ENCODE results near the gene ACHE. TPM values are rescaled to one million over a fixed set of nuclear protein-coding genes. Genes with fewer than 3 reads are reported as not detected.

The ACHE gene
- total and polyA plus RNA-seq, 4 donors = 0.15 to 17.6 (median 0.21) TPM

DNA sequence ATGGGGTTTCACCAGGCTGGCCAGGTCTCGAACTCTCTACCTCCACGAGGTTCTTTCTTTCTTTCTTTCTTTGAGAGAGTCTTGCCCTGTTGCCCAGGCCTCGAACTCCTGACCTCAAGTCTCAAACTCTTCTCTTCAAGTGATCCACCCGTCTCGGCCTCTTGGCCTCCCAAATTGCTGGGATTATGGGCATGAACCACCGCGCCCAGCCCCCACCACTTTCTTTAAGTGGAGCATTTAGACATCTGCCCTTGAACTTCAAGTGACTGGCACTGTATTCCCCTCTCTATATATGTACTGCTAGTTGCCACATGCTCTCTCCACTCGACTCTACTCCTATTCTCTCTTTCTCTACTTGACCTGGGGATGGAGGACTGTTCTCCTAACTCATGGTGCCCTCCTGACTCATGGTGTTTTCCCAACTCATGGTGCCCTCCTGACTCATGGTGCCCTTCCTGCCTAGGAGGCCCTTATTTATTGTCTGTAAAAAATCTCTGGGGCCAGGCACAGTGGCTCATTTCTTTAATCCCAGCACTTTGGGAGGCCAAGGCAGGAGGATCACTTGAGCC is 19.3 kb upstream of the ACHE start:
- Histone ChIP-seq H3K36me3 (ENCODE audit: control insufficient read depth in 4 of 4, insufficient read depth in 3 of 4, low read depth in 1 of 4, low read length in 3 of 4) (no peaks in the 10 kb centered on the region), H3K9me3 (ENCODE audit: control insufficient read depth in 4 of 4, low read length in 3 of 4) (no peaks in the 10 kb centered on the region), H3K27me3 (ENCODE audit: control insufficient read depth in 4 of 4, insufficient read depth in 4 of 4, low read length in 3 of 4) (no peaks in the 10 kb centered on the region), H3K4me1 (ENCODE audit: control insufficient read depth in 4 of 4, insufficient read depth in 4 of 4, low read length in 3 of 4) (peaks cover 4 to 20% (median 7%) of the 10 kb centered on the region in 4 donors), H3K9ac (ENCODE audit: low read depth in 1 of 2, low read length in 2 of 2) (no peak overlapping the region), H3K27ac (ENCODE audit: low read depth in 1 of 2, low read length in 2 of 2) (peak overlapping the region; percentile 64 to 66), H3K4me3 (ENCODE audit: low read depth in 1 of 3, low read length in 3 of 3) (no peak overlapping the region)
- no peak for DNase-seq (ENCODE audit: low spot score)
- 93% methylated on average over 8 of the region's 8 CpGs for WGBS
- TF ChIP-seq HNF4A (conservative IDR thresholded peaks at IDR 0.05) (no peak), HNF4G (IDR thresholded peaks at IDR 0.05) (no peak), EGR1 (IDR thresholded peaks at IDR 0.05; ENCODE audit: low read depth in 2 of 2) (no peak), SP1 (IDR thresholded peaks at IDR 0.05) (no peak), TAF1 (conservative IDR thresholded peaks at IDR 0.05) (no peak)
- TF ChIP-seq, protein P1, sequence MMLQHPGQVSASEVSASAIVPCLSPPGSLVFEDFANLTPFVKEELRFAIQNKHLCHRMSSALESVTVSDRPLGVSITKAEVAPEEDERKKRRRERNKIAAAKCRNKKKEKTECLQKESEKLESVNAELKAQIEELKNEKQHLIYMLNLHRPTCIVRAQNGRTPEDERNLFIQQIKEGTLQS (IDR thresholded peaks at IDR 0.05) = no peak
- TF ChIP-seq, protein P2, sequence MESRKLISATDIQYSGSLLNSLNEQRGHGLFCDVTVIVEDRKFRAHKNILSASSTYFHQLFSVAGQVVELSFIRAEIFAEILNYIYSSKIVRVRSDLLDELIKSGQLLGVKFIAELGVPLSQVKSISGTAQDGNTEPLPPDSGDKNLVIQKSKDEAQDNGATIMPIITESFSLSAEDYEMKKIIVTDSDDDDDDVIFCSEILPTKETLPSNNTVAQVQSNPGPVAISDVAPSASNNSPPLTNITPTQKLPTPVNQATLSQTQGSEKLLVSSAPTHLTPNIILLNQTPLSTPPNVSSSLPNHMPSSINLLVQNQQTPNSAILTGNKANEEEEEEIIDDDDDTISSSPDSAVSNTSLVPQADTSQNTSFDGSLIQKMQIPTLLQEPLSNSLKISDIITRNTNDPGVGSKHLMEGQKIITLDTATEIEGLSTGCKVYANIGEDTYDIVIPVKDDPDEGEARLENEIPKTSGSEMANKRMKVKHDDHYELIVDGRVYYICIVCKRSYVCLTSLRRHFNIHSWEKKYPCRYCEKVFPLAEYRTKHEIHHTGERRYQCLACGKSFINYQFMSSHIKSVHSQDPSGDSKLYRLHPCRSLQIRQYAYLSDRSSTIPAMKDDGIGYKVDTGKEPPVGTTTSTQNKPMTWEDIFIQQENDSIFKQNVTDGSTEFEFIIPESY (IDR thresholded peaks at IDR 0.05) = no peak
- TF ChIP-seq, protein P3, sequence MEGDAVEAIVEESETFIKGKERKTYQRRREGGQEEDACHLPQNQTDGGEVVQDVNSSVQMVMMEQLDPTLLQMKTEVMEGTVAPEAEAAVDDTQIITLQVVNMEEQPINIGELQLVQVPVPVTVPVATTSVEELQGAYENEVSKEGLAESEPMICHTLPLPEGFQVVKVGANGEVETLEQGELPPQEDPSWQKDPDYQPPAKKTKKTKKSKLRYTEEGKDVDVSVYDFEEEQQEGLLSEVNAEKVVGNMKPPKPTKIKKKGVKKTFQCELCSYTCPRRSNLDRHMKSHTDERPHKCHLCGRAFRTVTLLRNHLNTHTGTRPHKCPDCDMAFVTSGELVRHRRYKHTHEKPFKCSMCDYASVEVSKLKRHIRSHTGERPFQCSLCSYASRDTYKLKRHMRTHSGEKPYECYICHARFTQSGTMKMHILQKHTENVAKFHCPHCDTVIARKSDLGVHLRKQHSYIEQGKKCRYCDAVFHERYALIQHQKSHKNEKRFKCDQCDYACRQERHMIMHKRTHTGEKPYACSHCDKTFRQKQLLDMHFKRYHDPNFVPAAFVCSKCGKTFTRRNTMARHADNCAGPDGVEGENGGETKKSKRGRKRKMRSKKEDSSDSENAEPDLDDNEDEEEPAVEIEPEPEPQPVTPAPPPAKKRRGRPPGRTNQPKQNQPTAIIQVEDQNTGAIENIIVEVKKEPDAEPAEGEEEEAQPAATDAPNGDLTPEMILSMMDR (IDR thresholded peaks at IDR 0.05; ENCODE audit: low read depth, low read length, missing input control) = no peak

DNA sequence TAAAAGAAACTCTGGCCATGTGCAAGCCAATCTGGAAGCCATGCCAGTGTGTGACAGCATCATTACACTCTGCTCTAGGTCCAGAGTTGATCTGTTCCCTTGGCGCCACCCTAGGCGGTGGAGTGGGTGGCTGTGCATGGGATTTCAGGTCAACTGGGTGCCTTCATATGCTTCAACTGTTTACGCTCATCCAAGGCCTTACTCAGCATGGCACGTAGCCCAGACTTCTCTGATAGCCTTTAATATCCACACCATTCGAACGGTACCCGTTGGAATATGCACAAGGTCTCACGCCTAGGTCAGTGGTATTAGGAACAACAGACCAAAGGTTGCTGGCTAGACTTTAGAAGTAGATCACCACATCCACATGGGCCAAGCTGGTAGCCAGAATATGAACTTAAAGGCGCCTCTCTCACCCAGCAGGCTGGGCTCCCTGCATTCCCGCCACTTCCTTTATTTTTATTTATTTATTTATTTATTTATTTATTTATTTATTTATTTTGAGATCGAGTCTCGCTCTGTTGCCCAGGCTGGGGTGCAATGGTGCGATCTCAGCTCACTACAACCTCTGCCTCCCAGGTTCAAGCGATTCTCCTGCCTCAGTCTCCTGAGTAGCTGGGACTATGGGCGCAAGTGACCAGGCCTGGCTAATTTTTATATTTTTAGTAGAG is 18.7 kb upstream of the ACHE start:
- Histone ChIP-seq H3K36me3 (ENCODE audit: control insufficient read depth in 4 of 4, insufficient read depth in 3 of 4, low read depth in 1 of 4, low read length in 3 of 4) (no peaks in the 10 kb centered on the region), H3K9ac (ENCODE audit: low read depth in 1 of 2, low read length in 2 of 2) (peak overlapping the region in 1 of 2 donors; percentile 67), H3K4me1 (ENCODE audit: control insufficient read depth in 4 of 4, insufficient read depth in 4 of 4, low read length in 3 of 4) (peaks cover 4 to 20% (median 7%) of the 10 kb centered on the region in 4 donors), H3K27me3 (ENCODE audit: control insufficient read depth in 4 of 4, insufficient read depth in 4 of 4, low read length in 3 of 4) (no peaks in the 10 kb centered on the region), H3K9me3 (ENCODE audit: control insufficient read depth in 4 of 4, low read length in 3 of 4) (no peaks in the 10 kb centered on the region), H3K27ac (ENCODE audit: low read depth in 1 of 2, low read length in 2 of 2) (peak overlapping the region; percentile 88 to 91), H3K4me3 (ENCODE audit: low read depth in 1 of 3, low read length in 3 of 3) (no peak overlapping the region)
- peak; percentile 40 for DNase-seq (ENCODE audit: low spot score)
- WGBS = 48% methylated on average over 15 of the region's 15 CpGs
- TF ChIP-seq SP1 (IDR thresholded peaks at IDR 0.05) (peak; percentile 99), RAD21 (IDR thresholded peaks at IDR 0.05) (peak; percentile 51 to 66), EGR1 (IDR thresholded peaks at IDR 0.05; ENCODE audit: low read depth in 2 of 2) (peak; percentile 95 to 96), YY1 (IDR thresholded peaks at IDR 0.05) (peak; percentile 91), HNF4G (IDR thresholded peaks at IDR 0.05) (peak; percentile 100), RXRA (IDR thresholded peaks at IDR 0.05) (peak; percentile 98 to 99), TAF1 (conservative IDR thresholded peaks at IDR 0.05) (no peak), FOXA2 (IDR thresholded peaks at IDR 0.05) (peak; percentile 93), GABPA (IDR thresholded peaks at IDR 0.05 in 1 of 2, conservative IDR thresholded peaks at IDR 0.05 in 1 of 2) (peak in 1 of 2 donors; percentile 69), HNF4A (conservative IDR thresholded peaks at IDR 0.05) (peak; percentile 99), NR2F2 (IDR thresholded peaks at IDR 0.05) (peak; percentile 83)
- TF ChIP-seq, protein P2 (IDR thresholded peaks at IDR 0.05) = peak; percentile 96
- TF ChIP-seq, protein P4, sequence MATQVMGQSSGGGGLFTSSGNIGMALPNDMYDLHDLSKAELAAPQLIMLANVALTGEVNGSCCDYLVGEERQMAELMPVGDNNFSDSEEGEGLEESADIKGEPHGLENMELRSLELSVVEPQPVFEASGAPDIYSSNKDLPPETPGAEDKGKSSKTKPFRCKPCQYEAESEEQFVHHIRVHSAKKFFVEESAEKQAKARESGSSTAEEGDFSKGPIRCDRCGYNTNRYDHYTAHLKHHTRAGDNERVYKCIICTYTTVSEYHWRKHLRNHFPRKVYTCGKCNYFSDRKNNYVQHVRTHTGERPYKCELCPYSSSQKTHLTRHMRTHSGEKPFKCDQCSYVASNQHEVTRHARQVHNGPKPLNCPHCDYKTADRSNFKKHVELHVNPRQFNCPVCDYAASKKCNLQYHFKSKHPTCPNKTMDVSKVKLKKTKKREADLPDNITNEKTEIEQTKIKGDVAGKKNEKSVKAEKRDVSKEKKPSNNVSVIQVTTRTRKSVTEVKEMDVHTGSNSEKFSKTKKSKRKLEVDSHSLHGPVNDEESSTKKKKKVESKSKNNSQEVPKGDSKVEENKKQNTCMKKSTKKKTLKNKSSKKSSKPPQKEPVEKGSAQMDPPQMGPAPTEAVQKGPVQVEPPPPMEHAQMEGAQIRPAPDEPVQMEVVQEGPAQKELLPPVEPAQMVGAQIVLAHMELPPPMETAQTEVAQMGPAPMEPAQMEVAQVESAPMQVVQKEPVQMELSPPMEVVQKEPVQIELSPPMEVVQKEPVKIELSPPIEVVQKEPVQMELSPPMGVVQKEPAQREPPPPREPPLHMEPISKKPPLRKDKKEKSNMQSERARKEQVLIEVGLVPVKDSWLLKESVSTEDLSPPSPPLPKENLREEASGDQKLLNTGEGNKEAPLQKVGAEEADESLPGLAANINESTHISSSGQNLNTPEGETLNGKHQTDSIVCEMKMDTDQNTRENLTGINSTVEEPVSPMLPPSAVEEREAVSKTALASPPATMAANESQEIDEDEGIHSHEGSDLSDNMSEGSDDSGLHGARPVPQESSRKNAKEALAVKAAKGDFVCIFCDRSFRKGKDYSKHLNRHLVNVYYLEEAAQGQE (IDR thresholded peaks at IDR 0.05) = peak; percentile 84
- TF ChIP-seq, protein P3 (IDR thresholded peaks at IDR 0.05; ENCODE audit: low read depth, low read length, missing input control) = no peak
- TF ChIP-seq, protein P1 (IDR thresholded peaks at IDR 0.05) = peak; percentile 83
- TF ChIP-seq, protein P5, sequence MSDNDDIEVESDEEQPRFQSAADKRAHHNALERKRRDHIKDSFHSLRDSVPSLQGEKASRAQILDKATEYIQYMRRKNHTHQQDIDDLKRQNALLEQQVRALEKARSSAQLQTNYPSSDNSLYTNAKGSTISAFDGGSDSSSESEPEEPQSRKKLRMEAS (IDR thresholded peaks at IDR 0.05) = peak; percentile 99

Measured in liver (tissue), 9 donors.